ENCODE measurements around the gene PAX3.

- no peak for TF ChIP-seq EZH2 (IDR thresholded peaks at IDR 0.05; ENCODE audit: insufficient read depth, poor library complexity, severe bottlenecking)
- no peak for TF ChIP-seq EZH2phosphoT487 (IDR thresholded peaks at IDR 0.05; ENCODE audit: insufficient read depth, low read depth)
Measured at GRCh38 chr2:222257645-222258044, 41.2 kb downstream of the PAX3 start.
